ENCODE results near the gene CAMSAP3.
A peak's percentile ranks its signal among the peaks of the same experiment; 100 is the strongest.
"Not testable (repeated sequence)": the region's sequence is repeated elsewhere in the genome, so short reads cannot be mapped to it uniquely, and the experiment has no call there.

CAMSAP3 gene

GRCh38 chr19:7561325-7561724, 34.3 kb upstream of the CAMSAP3 start:
- ATAC-seq (ENCODE audit: low read depth), result no peak
- Mint-ChIP-seq H3K27ac (no peak overlapping the region), H3K36me3 (peaks cover 22% of the 10 kb centered on the region), H3K4me3 (no peak overlapping the region), H3K9me3 (peaks cover 3% of the 10 kb centered on the region), H3K27me3 (no peaks in the 10 kb centered on the region), H3K4me1 (no peaks in the 10 kb centered on the region)
- DNase-seq (ENCODE audit: low spot score in 2 of 2), result no peak

- Mint-ChIP-seq H3K27ac (no peak overlapping the region), H3K27me3 (no peaks in the 10 kb centered on the region), H3K9me3 (peaks cover 3% of the 10 kb centered on the region), H3K4me1 (no peaks in the 10 kb centered on the region), H3K4me3 (no peak overlapping the region), H3K36me3 (peaks cover 16% of the 10 kb centered on the region)
- DNase-seq (ENCODE audit: low spot score in 2 of 2), result no peak
- ATAC-seq (ENCODE audit: low read depth), result no peak
These were observed 32.8 kb upstream of the CAMSAP3 start for GRCh38 chr19:7562646-7563393.

DNA sequence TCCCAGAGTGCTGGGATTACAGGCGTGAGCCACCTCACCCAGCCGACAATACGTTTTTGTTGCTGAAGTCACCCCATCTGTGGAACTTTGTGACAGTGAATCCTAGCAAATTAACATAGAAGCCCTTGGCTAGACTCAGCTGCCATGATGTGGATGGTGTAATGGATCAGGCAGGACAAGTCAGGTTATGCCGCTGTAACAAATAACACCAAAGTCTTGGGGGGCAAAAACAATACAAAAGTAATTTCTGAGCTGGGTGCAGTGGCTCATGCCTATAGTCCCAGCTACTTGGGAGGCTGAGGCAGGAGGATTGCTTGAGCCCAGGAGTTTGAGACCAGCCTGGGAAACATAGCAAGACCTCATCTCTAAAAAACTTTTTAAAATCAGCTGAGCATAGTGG, 30.8 kb upstream of the CAMSAP3 start:
- Mint-ChIP-seq H3K27ac (no peak overlapping the region), H3K4me1 (no peaks in the 10 kb centered on the region), H3K36me3 (peaks cover 10% of the 10 kb centered on the region), H3K27me3 (no peaks in the 10 kb centered on the region), H3K9me3 (peaks cover 3% of the 10 kb centered on the region), H3K4me3 (no peak overlapping the region)
- no peak for DNase-seq (ENCODE audit: low spot score in 2 of 2)
- no peak for ATAC-seq (ENCODE audit: low read depth)

DNA sequence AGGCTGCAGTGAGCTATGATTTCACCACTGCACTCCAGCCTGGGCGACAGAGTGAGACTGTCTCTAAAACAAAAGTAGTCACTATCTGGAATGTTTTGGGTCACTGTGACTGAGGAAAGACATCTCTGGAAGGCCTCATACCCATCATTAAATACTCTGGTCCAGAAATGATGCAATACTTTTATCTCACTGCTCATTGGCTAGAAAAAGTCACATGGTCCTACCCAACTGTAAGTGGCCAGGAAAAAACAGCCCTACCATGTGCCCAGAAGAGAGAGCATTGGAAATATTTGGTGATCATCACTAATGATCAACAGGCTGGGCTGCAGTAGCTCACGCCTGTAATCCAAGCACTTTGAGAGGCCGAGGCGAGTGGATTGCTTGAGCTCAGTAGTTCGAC, 30.3 kb upstream of the CAMSAP3 start:
- no peaks in the 10 kb centered on the region for H3K4me1 Mint-ChIP-seq
- no peaks in the 10 kb centered on the region for H3K27me3 Mint-ChIP-seq
- H3K4me3 Mint-ChIP-seq, result no peak overlapping the region
- H3K9me3 Mint-ChIP-seq, result peaks cover 3% of the 10 kb centered on the region
- DNase-seq (ENCODE audit: low spot score in 2 of 2) (no peak), ATAC-seq (ENCODE audit: low read depth) (no peak)
- peaks cover 7% of the 10 kb centered on the region for H3K36me3 Mint-ChIP-seq
- H3K27ac Mint-ChIP-seq, result no peak overlapping the region

GRCh38 chr19:7570761-7571160, 24.9 kb upstream of the CAMSAP3 start:
- Mint-ChIP-seq H3K4me1 (no peaks in the 10 kb centered on the region), H3K27ac (no peak overlapping the region), H3K27me3 (peaks cover 2% of the 10 kb centered on the region), H3K9me3 (no peaks in the 10 kb centered on the region), H3K36me3 (no peaks in the 10 kb centered on the region), H3K4me3 (no peak overlapping the region)
- no peak for DNase-seq (ENCODE audit: low spot score in 2 of 2)
- ATAC-seq (ENCODE audit: low read depth), result no peak

- Mint-ChIP-seq H3K27ac (no peak overlapping the region), H3K9me3 (peaks cover 3% of the 10 kb centered on the region), H3K36me3 (peaks cover 3% of the 10 kb centered on the region), H3K4me3 (no peak overlapping the region), H3K27me3 (peaks cover 8% of the 10 kb centered on the region), H3K4me1 (no peaks in the 10 kb centered on the region)
- peak; percentile 70 for ATAC-seq (ENCODE audit: low read depth)
- no peak for DNase-seq (ENCODE audit: low spot score in 2 of 2)
These were observed 20.1 kb upstream of the CAMSAP3 start for GRCh38 chr19:7575434-7576040.

GRCh38 chr19:7577422-7577821, 18.2 kb upstream of the CAMSAP3 start:
- not testable (repeated sequence) for H3K9me3 Mint-ChIP-seq; H3K4me3 Mint-ChIP-seq; ATAC-seq (ENCODE audit: low read depth); H3K27ac Mint-ChIP-seq; H3K27me3 Mint-ChIP-seq; H3K36me3 Mint-ChIP-seq; DNase-seq (ENCODE audit: low spot score in 2 of 2); H3K4me1 Mint-ChIP-seq

- H3K4me1 Mint-ChIP-seq, result no peaks in the 10 kb centered on the region
- H3K4me3 Mint-ChIP-seq, result no peak overlapping the region
- ATAC-seq (ENCODE audit: low read depth), result peak; percentile 53
- no peak overlapping the region for H3K27ac Mint-ChIP-seq
- peaks cover 3% of the 10 kb centered on the region for H3K9me3 Mint-ChIP-seq
- no peak for DNase-seq (ENCODE audit: low spot score in 2 of 2)
- H3K36me3 Mint-ChIP-seq, result peaks cover 3% of the 10 kb centered on the region
- peaks cover 10% of the 10 kb centered on the region for H3K27me3 Mint-ChIP-seq
These were observed 17.5 kb upstream of the CAMSAP3 start for GRCh38 chr19:7578127-7578526.

GRCh38 chr19:7579182-7579581, 16.5 kb upstream of the CAMSAP3 start:
- H3K4me3 Mint-ChIP-seq, result no peak overlapping the region
- no peak overlapping the region for H3K27ac Mint-ChIP-seq
- no peaks in the 10 kb centered on the region for H3K4me1 Mint-ChIP-seq
- no peak for ATAC-seq (ENCODE audit: low read depth)
- peaks cover 3% of the 10 kb centered on the region for H3K36me3 Mint-ChIP-seq
- H3K27me3 Mint-ChIP-seq, result peaks cover 10% of the 10 kb centered on the region
- DNase-seq (ENCODE audit: low spot score in 2 of 2), result no peak
- H3K9me3 Mint-ChIP-seq, result peaks cover 3% of the 10 kb centered on the region

- peaks cover 11% of the 10 kb centered on the region for H3K27me3 Mint-ChIP-seq
- ATAC-seq (ENCODE audit: low read depth) (no peak), DNase-seq (ENCODE audit: low spot score in 2 of 2) (no peak)
- H3K9me3 Mint-ChIP-seq, result peaks cover under 1% of the 10 kb centered on the region
- no peak overlapping the region for H3K27ac Mint-ChIP-seq
- H3K4me1 Mint-ChIP-seq, result no peaks in the 10 kb centered on the region
- no peak overlapping the region for H3K4me3 Mint-ChIP-seq
- H3K36me3 Mint-ChIP-seq, result no peaks in the 10 kb centered on the region
These were observed 13.2 kb upstream of the CAMSAP3 start for GRCh38 chr19:7582446-7582845.

- H3K9me3 Mint-ChIP-seq, result no peaks in the 10 kb centered on the region
- H3K4me3 Mint-ChIP-seq, result no peak overlapping the region
- no peaks in the 10 kb centered on the region for H3K36me3 Mint-ChIP-seq
- ATAC-seq (ENCODE audit: low read depth) (no peak), DNase-seq (ENCODE audit: low spot score in 2 of 2) (no peak)
- H3K27me3 Mint-ChIP-seq, result peaks cover 18% of the 10 kb centered on the region
- no peaks in the 10 kb centered on the region for H3K4me1 Mint-ChIP-seq
- H3K27ac Mint-ChIP-seq, result no peak overlapping the region
These were observed 5.8 kb upstream of the CAMSAP3 start for GRCh38 chr19:7589822-7590221.

- Mint-ChIP-seq H3K4me1 (peaks cover 2% of the 10 kb centered on the region), H3K27me3 (peaks cover 18% of the 10 kb centered on the region), H3K36me3 (no peaks in the 10 kb centered on the region), H3K4me3 (no peak overlapping the region), H3K27ac (no peak overlapping the region), H3K9me3 (no peaks in the 10 kb centered on the region)
- ATAC-seq (ENCODE audit: low read depth), result no peak
- no peak for DNase-seq (ENCODE audit: low spot score in 2 of 2)
These were observed 5.4 kb upstream of the CAMSAP3 start for GRCh38 chr19:7590256-7590655.

GRCh38 chr19:7596211-7596937, 711 bp downstream of the CAMSAP3 start:
- no peak for DNase-seq (ENCODE audit: low spot score in 2 of 2)
- ATAC-seq (ENCODE audit: low read depth), result peak; percentile 35
- H3K4me3 Mint-ChIP-seq, result peak overlapping the region; percentile 82
- H3K27me3 Mint-ChIP-seq, result peaks cover 36% of the 10 kb centered on the region
- H3K27ac Mint-ChIP-seq, result no peak overlapping the region
- H3K4me1 Mint-ChIP-seq, result peaks cover 9% of the 10 kb centered on the region
- H3K9me3 Mint-ChIP-seq, result peaks cover 2% of the 10 kb centered on the region
- H3K36me3 Mint-ChIP-seq, result no peaks in the 10 kb centered on the region

DNA sequence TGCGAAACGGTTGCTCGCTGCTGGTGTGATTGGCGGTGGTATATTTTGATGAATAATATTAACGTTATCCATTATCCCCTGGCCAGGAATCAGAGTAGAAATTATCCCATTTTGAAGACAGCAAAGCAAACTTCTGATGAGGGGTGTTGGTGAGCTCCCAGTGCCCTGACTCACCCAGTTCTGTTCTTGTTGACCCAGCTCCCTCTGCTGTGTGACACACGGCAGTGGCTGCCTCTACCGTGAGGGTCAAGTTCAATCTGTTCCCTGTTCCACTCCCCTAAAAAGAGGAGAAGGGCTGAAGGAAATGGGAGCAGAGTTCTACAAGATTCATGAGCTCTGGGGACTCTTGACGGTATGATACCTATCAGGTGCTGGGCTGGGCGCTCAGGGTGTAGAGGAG, 2.0 kb downstream of the CAMSAP3 start:
- H3K4me3 Mint-ChIP-seq, result no peak overlapping the region
- H3K9me3 Mint-ChIP-seq, result peaks cover 2% of the 10 kb centered on the region
- ATAC-seq (ENCODE audit: low read depth), result no peak
- no peaks in the 10 kb centered on the region for H3K36me3 Mint-ChIP-seq
- H3K27me3 Mint-ChIP-seq, result peaks cover 39% of the 10 kb centered on the region
- H3K4me1 Mint-ChIP-seq, result peaks cover 9% of the 10 kb centered on the region
- DNase-seq (ENCODE audit: low spot score in 2 of 2), result no peak
- H3K27ac Mint-ChIP-seq, result no peak overlapping the region
